ENCODE results near the gene ATXN1. TPM values are rescaled to one million over a fixed set of nuclear protein-coding genes. Genes with fewer than 3 reads are reported as not detected.
A peak's percentile ranks its signal among the peaks of the same experiment; 100 is the strongest.

The ATXN1 gene
- total RNA-seq, 1 donor from 2014 or later, result 63.7 TPM

GRCh38 chr6:16783509-16783908 lies 22.2 kb upstream of the ATXN1 start:
- DNase-seq (ENCODE audit: low spot score), result no peak

- no peak for DNase-seq (ENCODE audit: low spot score)
These were observed 21.0 kb upstream of the ATXN1 start for GRCh38 chr6:16782278-16782677.

DNA sequence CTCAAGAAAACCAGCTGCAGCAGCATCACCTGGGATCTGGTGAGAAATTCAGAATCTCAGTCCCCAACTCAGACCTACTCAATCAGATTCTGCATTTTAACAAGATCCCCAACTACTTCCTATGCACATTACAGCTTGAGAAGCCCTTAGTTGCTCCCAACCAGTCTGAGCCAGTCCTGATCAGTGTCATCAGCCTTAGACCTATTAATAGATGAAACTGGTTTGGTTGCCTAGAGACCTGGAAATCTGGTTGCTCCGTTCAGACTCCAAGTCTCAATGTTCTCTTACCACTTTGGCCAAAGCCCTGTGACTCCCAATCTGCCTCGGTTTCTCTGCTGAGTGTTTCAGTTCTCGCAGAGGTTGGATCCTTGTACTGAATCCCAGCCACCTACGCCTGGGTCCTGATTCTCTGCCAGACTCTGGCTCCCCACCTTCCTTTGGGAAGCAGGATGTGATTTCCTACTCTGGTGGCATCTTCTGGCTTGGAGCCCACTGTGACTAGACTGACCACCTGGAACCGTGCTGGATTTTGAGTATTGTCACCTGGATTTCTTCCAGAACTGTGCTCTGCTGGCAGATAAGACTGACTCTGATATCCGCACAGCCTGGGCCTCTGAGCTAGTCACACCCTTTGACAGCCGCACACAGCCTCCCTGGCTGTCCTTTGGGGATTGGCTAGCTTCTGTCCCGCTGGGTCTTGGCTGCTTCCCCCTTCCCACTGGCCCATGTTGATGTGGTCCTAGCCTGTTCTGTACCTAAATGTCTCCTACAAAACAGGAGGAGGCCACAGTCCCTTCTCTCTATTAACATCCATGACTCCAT lies 20.3 kb upstream of the ATXN1 start:
- no peak for DNase-seq (ENCODE audit: low spot score)

GRCh38 chr6:16778521-16778920 lies 17.3 kb upstream of the ATXN1 start:
- no peak for DNase-seq (ENCODE audit: low spot score)

- no peak for DNase-seq (ENCODE audit: low spot score)
These were observed 16.5 kb upstream of the ATXN1 start for GRCh38 chr6:16777794-16778193.

DNA sequence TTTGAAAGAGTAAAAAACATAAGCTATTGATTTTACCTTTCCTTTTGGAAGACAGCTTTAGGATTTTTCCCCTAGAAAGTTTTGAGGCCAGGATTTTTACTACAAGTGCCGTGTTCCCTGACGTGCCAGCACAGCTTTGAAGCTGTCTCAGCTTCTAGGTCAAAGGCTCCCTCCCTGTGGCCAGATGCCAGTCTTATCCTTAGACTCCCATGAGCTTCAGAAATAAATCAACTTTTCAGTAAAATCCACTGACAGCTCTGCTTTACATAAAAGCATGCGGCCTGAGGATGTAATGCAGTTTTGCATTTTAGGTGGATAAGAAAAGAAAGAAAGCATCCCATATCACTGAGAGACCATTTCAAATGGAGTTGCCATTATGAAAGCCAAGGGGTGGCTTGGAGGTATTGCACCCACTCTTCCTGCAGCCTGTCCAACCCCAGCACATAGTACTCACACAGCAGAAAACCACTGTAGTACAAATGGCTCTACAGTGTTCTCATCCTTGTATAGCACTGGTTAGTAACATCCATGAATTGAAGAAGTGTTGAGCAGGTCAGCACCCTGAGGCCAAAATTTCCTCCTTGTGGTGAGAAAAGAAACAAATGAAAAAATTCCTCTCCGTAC lies 15.2 kb upstream of the ATXN1 start:
- no peak for DNase-seq (ENCODE audit: low spot score)

GRCh38 chr6:16774437-16774836 lies 13.2 kb upstream of the ATXN1 start:
- DNase-seq (ENCODE audit: low spot score), result no peak

- DNase-seq (ENCODE audit: low spot score), result no peak
These were observed 12.1 kb upstream of the ATXN1 start for GRCh38 chr6:16773362-16773761.

DNA sequence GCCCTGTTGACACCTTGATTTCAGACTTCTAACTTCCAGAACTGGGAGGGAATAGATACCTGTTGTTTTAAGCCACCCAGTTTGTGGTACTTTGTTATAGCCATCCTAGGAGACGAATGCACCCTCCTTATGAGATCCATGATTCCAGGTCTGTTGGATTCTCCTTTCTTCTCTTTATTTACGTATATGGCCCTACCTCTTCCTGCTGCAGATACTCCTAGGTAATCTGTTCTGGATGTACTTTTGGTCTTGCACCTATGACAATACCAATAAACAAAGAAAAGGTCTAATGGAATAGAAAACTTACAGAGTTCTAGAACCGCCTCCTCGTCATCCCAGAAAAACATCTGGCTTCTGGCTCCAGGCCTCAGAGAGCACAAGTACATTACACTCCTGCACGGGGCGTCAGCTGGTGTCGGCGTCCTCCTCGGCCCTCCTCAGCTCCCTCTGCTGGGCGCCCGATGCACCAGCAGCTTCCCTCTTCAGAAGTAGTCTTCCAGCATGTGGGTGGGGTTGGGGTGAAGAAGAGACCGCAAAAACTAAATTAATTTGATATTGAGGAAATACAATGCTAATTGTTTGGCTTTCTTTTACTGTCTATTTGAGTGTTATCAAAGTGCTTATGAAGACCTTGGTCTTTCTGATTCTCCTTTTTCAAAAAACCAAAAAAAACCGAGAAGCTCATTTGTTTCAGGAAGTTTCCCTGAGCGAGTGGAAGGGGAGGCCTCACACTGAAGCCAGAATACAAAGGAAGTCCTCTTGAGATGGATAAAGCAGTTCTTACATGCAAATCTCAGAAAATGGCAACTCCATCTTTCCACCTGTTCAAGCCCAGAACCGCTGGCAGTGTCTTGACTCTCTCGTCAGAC lies 9.7 kb upstream of the ATXN1 start:
- peak; percentile 72 for DNase-seq (ENCODE audit: low spot score)

DNA sequence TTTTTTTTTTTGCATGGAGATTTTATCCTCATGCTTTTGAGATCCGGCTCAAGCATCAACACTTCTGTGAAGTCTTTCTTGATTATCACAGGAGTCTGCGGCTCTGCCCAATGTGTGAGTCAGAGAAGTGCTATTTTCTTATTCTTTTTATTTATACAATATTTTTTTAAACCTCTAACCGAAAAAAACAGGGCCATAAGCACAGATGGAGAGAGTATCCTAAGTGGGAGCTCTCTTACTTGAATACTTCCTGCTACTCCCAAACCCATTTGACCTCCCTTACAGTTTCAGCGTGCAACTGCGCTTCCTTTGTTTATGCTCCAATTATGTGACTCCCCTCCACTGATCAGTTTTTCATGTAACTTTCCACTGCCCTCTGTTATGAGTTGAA lies 8.7 kb upstream of the ATXN1 start:
- no peak for DNase-seq (ENCODE audit: low spot score)

DNA sequence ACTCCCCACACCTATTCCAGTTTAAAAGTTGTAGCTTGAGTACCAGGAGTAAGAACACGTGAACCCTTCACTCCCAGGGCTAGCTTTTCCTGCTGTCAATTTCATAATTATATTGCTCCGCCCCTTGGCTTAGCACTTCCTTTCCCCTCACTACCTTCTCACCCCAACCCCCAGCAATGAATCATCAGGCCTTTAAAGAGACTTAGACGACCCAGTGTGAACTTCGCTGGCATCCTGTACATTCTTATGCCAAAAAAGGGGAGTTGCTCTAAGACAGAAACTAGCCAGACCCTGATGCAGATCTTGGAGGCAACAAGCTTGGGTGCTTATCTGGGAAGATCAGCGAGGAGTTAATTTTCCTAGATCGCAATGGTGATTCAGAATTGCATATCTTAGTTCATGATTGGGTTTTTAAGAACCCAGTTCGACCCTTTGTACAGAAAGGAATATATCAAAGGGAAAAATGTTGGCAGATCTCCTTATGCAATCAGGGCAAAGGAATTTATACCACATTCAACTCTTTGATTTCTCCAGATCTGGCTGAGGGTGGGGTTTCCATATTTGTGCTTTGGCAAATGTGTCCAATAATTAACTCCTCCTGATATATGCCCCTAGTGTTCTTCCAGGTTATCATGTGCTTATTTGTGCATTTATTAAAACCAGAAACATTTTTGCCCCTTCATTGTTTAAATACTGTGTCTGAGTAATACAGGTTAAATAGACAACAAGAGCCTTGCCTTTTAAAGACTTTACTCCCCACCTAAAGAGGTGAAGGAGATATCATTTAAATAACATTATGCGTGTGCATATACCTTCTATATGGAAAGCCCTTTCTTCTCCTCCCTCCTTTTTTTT lies 8.1 kb upstream of the ATXN1 start:
- DNase-seq (ENCODE audit: low spot score), result peak; percentile 76

- DNase-seq (ENCODE audit: low spot score), result no peak
These were observed 7.2 kb upstream of the ATXN1 start for GRCh38 chr6:16768477-16768830.

- no peak for DNase-seq (ENCODE audit: low spot score)
These were observed 6.7 kb upstream of the ATXN1 start for GRCh38 chr6:16767765-16768476.

DNA sequence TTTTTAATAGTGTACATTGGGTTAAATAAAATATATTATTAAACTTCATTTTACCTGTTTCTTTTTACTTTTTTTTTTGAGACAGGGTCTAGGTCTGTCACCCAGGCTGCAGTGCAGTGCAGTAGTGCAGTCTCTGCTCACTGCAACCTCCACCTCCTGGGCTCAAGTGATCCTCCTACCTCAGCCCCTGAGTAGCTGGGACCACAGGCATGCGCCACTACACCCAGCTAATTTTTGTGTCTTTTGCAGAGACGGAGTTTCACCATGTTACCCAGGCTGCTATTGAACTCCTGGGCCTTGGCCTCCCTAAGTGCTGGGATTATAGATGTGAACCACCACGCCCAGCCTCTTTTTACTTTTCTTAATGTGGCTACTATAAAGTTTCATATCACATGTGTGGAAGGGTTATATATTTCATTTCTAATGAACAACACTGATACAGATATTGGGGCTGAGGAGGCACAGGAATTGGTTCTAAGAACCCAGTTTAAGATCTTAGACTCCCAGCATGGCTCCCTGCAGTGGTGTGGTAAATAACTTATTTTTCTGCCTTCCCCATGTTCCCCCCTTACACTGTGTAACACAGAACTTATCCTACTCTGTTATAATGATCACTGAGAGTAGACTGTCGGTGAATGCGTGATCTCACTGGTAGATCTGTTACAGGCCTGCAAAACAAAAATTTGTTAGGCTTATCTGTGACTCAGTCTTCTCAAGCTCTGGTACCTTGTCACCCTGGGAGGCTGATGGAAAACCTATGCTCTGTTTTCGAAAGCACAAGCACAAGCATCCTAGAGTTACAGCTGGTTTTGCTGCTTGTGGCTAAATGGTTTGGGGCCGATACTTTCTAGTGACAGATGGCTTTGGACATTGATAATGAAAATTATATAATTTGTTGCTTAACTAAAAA lies 5.8 kb upstream of the ATXN1 start:
- no peak for DNase-seq (ENCODE audit: low spot score)

DNA sequence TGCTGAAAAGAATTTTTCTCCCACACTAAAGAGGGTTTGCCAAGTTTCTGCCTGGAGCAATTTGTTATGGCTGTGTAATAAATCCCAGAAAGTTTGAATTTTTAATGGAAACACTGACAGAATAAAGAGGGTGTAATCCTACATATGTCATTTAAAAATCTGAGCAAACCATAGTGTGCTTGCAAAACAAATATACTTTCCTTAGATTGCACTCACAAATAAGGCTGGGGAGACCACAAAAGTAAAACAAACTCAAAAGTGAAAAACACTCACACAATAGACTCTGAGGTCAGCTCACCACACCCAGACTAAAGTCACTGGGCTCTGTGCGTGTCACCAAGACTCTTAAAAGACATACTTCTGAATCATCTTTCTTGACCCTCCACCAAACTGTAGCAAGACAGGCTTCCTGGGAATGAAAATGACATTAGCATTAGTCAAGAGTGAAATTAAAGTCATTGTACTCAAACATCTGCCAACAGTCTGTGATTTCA lies 4.8 kb upstream of the ATXN1 start:
- no peak for DNase-seq (ENCODE audit: low spot score)

GRCh38 chr6:16765235-16765634 lies 4.0 kb upstream of the ATXN1 start:
- DNase-seq (ENCODE audit: low spot score), result no peak

DNA sequence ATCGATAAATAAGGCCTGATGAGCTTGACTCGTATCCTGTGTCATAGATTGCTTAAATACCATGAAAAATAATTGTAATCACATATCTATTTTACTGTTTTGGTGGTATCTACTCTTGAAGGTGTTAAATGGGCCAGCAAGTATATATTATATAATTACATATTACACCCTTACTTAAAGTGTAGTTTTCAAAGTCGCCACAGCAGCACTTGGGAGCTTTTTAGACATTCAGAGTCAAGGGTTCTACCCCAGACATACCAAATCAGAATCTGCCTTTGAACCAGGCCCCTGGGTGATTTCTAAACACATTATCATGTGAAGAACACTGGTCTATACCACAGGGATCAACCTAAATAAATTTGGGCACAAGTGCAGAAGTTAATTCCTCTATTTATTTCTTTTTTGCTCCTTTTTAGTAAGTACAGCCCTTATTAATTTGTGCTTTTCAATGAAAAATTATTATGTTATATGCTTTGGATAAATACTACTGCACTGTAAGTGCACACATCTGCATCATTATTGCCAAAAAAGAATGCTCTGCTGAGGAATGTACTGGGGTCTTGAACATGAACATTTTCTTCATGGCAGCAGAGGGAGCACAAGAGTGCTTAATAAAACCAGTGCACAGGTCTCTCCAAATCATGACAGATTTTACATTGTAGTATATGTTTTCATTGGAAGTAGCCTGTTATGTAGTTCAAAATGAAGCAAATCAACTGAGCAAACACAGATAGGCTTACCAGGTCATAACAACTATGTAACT lies 3.1 kb upstream of the ATXN1 start:
- no peak for DNase-seq (ENCODE audit: low spot score)

DNA sequence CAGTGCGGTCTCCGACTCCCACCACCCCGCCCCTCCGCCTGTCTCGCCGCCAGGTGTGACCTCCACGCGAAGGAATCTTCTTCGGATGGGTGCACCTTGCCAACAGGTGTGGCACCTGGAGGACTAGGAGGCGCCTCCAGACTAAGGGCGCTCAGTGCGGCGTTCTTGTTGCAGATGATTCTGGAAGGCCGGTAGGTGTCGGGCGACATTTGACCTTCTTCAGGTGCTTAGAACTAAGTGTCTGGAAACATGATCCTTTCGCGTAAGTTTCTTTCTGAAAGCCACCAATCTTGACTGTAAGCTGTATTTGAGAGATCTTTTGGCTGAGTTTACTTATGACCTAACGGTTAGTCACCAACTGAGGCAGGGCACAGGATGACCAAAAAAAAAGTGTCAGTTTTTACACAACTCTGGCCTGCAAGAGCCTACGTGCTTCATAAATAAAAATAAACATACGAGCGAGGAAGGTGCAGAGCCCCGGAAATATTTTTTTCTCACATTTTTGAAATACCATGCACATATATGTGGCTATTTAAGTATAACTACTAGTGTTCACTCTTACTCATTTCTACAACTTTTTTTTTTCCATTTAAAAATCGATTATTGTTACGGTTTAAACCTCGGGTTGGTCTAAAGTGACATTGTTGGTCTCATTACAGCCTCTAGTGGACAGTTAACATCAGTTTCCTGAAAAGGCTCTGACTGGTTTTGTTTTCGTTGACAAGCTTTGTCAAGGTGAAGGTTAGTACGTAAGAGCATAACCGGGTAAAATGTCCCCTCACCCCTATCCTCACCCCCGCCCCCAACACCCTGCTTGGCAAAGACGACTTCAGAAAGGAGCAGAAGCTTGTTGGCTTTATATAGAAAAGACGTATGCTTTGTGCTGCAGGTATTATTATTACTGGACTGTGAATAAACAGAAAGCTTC lies 1.6 kb upstream of the ATXN1 start:
- DNase-seq (ENCODE audit: low spot score), result no peak

All from ureter (tissue), 1 donor.